CD4-positive, alpha-beta T cell treated with Interleukin-15 for 1 hour (primary cell): ENCODE results near the gene AGBL4.

Source experiments
- DNase-seq: peaks from one replicate; pipeline ENCODE4 v3.0.0-alpha.2; 2020

Gene AGBL4

GRCh38 chr1:48499211-48499735, 1524.5 kb downstream of the AGBL4 start:
- DNase-seq = no peak

GRCh38 chr1:48498096-48498791, 1525.5 kb downstream of the AGBL4 start:
- peak; percentile 44 for DNase-seq

- DNase-seq = no peak
Measured at GRCh38 chr1:48495911-48496310, 1527.8 kb downstream of the AGBL4 start.

GRCh38 chr1:48495166-48495565, 1528.6 kb downstream of the AGBL4 start:
- DNase-seq = no peak

GRCh38 chr1:48493970-48494769, 1529.6 kb downstream of the AGBL4 start:
- no peak for DNase-seq

GRCh38 chr1:48493041-48493440, 1530.7 kb downstream of the AGBL4 start:
- DNase-seq = no peak

GRCh38 chr1:48492392-48492791, 1531.4 kb downstream of the AGBL4 start:
- no peak for DNase-seq

- no peak for DNase-seq
Measured at GRCh38 chr1:48488721-48489120, 1535.0 kb downstream of the AGBL4 start.
